ENCODE measurements around the gene KCNK2. TPM values are rescaled to one million over a fixed set of nuclear protein-coding genes. Genes with fewer than 3 reads are reported as not detected.

KCNK2 gene
- total and polyA plus RNA-seq, 2 experiments from 2014 or later = 0.07 to 0.24 TPM

- no peak for TF ChIP-seq ZNF462 (CRISPR knock-in tag; IDR thresholded peaks at IDR 0.05)
- no peak for TF ChIP-seq ZNF331 (CRISPR knock-in tag; IDR thresholded peaks at IDR 0.05; ENCODE audit: low read depth)
- no peak for TF ChIP-seq ZNF114 (CRISPR knock-in tag; IDR thresholded peaks at IDR 0.05)
- no peak for TF ChIP-seq CREB1 (CRISPR knock-in tag; IDR thresholded peaks at IDR 0.05; ENCODE audit: low read depth)
- TF ChIP-seq JUNB (IDR thresholded peaks at IDR 0.05; ENCODE audit: unreplicated experiment) = no peak
- no peak for TF ChIP-seq EZH2phosphoT487 (IDR thresholded peaks at IDR 0.05; ENCODE audit: unreplicated experiment)
Measured at GRCh38 chr1:215166886-215167285, 84.3 kb downstream of the KCNK2 start (continued).

GRCh38 chr1:215181518-215181917 is 99.0 kb downstream of the KCNK2 start:
- Mint-ChIP-seq H3K36me3 (ENCODE audit: low read depth) (peaks cover 4% of the 10 kb centered on the region; the same call in 1 of the 3 replicates), H3K9me3 (peaks cover 18% of the 10 kb centered on the region), H3K4me1 (no peaks in the 10 kb centered on the region), H3K4me3 (no peak overlapping the region), H3K27me3 (ENCODE audit: insufficient read depth, low read depth, poor library complexity) (peaks cover 3% of the 10 kb centered on the region), H3K27ac (no peak overlapping the region)
- H3K79me2 ChIP-seq (replicated peaks; ENCODE audit: insufficient read depth) = no peaks in the 10 kb centered on the region
- DNase-seq (ENCODE audit: low spot score) = peak; percentile 30
- no peaks in the 10 kb centered on the region for H3F3A ChIP-seq (replicated peaks; ENCODE audit: low read depth)
- H4K20me1 ChIP-seq (replicated peaks; ENCODE audit: insufficient read depth) = no peaks in the 10 kb centered on the region
- TF ChIP-seq NANOG (IDR thresholded peaks at IDR 0.05; ENCODE audit: borderline replicate concordance) (no peak), CTCF (conservative IDR thresholded peaks at IDR 0.05; ENCODE audit: low read depth in 2 of 2) (peak; percentile 32 to 66; a peak in 3 of 4 replicates), REST (IDR thresholded peaks at IDR 0.05; ENCODE audit: unreplicated experiment) (no peak), CREB1 (CRISPR knock-in tag; IDR thresholded peaks at IDR 0.05; ENCODE audit: low read depth) (no peak), EZH2phosphoT487 (IDR thresholded peaks at IDR 0.05; ENCODE audit: unreplicated experiment) (no peak)
- H3K27ac ChIP-seq (ENCODE audit: low read depth) = no peak overlapping the region
- no peaks in the 10 kb centered on the region for H3K36me3 ChIP-seq (ENCODE audit: insufficient read depth)
- no peaks in the 10 kb centered on the region for H3K27me3 ChIP-seq (ENCODE audit: insufficient read depth)
- no peak overlapping the region for H3K4me3 ChIP-seq
- peak; percentile 47; the same call in 2 of the 3 replicates for ATAC-seq
- no peaks in the 10 kb centered on the region for H3K4me1 ChIP-seq (ENCODE audit: insufficient read depth)
- H3K9me2 ChIP-seq (ENCODE audit: insufficient read depth) = no peaks in the 10 kb centered on the region
- no peak overlapping the region for H2AFZ ChIP-seq
- H3K4me2 ChIP-seq = no peak overlapping the region

Data from GM23338 (cell line).